LNCAP (cell line): ENCODE results near the gene SMPD3.

Source experiments
- CTCF ChIP-seq: fragments of 450-650 bp; IDR thresholded peaks from 2 replicates; pipeline ENCODE4 v1.5.1; 2017; ENCODE audit warnings: mild to moderate bottlenecking

Gene SMPD3

GRCh38 chr16:68406458-68407152, 41.7 kb downstream of the SMPD3 start:
- no peak for TF ChIP-seq CTCF

- no peak for TF ChIP-seq CTCF
These were observed 43.5 kb downstream of the SMPD3 start for GRCh38 chr16:68404736-68405345.

GRCh38 chr16:68403704-68404103, 44.6 kb downstream of the SMPD3 start:
- TF ChIP-seq CTCF: no peak

GRCh38 chr16:68403177-68403576, 45.1 kb downstream of the SMPD3 start:
- TF ChIP-seq CTCF: no peak

- TF ChIP-seq CTCF: no peak
These were observed 45.6 kb downstream of the SMPD3 start for GRCh38 chr16:68402748-68403040.

GRCh38 chr16:68401871-68402747, 46.2 kb downstream of the SMPD3 start:
- no peak for TF ChIP-seq CTCF

GRCh38 chr16:68400924-68401460, 47.3 kb downstream of the SMPD3 start:
- no peak for TF ChIP-seq CTCF
